HG03575 (cell line): ENCODE results near the gene NBDY.

Experiments used
- ATAC-seq: cut with Tn5 transposase; IDR thresholded peaks from one replicate; pipeline ENCODE4 v1.9.1; 2021; ENCODE audit not compliant: unreplicated experiment, insufficient number of reproducible peaks, low FRiP score; ENCODE audit errors: extremely low read depth

NBDY gene

DNA sequence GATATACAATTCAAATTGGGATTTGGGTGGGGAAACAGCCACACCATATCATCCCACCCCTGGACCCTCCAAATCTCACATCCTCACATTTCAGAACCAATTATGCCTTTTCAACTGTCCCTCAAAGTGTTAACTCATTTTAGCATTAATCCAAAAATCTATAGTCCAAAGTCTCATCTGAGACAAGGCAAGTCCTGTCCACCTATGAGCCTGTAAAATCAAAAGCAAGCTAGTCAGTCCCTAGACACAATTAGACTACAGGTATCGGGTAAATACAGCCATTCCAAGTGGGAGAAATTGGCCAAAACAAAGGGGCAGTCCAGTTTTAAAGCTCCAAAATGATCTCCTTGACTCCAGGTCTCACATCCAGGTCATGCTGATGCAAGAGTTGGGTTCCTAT is 128.0 kb downstream of the NBDY start:
- ATAC-seq = no peak

DNA sequence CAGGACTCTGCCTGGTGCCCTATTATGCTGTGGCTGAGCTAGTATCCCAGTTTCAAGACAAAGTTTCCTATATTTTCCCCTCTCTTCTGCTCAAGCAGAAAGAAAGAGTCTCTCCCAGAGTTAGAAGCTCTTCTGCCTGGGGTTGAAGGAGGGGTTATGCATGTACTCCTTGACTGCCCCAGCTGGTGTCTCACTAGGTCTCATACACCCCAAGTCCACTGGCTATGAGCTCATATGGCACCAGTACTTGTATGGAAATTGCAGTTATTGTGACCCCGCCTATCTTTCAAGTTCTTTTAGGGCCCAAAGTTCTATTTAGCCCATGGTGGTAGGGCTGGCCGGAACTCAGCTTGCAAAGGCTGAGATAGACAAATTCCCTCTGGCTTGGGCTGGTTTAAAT is 131.8 kb downstream of the NBDY start:
- ATAC-seq = no peak
